ENCODE results near the gene SFXN4.
"Not testable (repeated sequence)": the region's sequence is repeated elsewhere in the genome, so short reads cannot be mapped to it uniquely, and the experiment has no call there.

The SFXN4 gene

DNA sequence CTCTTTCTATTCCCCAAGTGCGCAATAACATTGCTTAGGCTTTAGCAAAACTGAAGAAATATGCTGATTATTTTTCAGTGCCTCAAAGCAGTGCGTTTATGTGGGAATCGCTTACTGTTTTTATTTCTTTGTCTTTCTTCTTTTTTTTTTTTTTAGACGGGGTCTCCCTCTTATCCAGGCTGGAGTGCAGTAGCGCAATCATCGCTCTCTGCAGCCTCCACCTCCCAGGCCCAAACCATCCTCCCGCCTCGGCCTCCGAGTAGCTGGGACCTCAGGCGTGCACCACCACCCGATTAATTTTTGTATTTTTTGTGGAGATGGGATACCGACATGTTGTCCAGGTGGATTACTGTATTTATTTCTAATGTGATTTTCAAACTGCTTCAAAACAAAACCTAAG lies 60.4 kb downstream of the SFXN4 start:
- no peak for DNase-seq

DNA sequence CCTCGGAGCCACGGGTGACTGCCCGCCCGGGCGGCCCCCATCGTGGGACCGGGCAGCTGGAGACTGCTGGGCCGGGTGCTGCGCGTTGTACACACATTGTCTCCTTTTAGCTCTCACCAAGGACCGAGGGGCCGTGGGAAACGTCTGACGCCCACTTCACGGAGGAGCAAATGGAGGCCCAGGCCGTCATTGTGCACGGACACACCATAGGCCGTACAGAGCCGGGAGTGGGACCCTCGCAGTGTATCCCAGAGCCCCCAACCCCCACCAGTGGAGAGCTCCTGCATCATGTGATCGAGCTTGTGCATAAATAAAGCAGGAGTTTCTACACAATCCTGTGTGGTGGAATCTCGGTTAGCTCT lies 60.9 kb downstream of the SFXN4 start:
- DNase-seq = peak; percentile 56

DNA sequence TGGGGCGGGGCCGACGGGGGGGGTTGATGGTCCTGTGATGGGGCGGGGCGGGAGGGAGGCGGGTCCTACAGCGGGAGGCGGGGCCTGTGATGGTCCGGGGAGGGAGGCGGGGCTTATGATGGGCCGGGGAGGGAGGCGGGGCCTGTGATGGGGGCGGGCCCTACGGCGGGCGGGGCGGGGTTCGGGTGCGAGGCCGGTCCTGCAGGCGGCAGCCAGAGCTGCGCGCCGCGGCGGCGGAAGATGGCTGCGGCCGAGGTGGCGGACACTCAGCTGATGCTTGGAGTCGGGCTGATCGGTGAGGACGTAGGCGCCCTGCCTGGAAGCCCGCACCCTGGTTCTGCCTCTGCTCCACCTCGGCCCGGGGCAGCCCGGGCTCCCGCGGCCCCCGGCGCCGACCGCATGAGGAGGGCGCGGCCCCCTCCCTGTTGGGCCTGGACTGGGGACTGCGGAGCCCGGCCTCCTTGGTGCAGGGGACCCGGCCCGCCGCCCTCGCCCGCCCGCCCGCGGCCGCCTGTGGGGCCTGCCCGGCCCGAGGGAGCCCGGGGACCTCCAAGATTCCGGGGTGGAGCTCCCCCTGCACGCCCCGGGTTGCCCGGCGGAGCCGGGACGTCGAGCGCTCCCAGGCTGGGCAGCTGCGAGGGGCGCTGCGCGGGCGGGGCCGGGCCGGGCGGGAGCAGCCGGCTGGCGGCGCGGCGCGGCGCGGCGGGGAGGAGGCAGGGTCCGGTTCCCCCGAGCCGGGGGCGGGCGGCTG lies 61.4 kb downstream of the SFXN4 start, which contains the start of gene DENND10:
Gene DENND10 (plus strand): TSS at position 211 of the 751 bp plus-strand sequence. CDS start 30 bp downstream, at position 241.
- DNase-seq = peak; percentile 93

DNA sequence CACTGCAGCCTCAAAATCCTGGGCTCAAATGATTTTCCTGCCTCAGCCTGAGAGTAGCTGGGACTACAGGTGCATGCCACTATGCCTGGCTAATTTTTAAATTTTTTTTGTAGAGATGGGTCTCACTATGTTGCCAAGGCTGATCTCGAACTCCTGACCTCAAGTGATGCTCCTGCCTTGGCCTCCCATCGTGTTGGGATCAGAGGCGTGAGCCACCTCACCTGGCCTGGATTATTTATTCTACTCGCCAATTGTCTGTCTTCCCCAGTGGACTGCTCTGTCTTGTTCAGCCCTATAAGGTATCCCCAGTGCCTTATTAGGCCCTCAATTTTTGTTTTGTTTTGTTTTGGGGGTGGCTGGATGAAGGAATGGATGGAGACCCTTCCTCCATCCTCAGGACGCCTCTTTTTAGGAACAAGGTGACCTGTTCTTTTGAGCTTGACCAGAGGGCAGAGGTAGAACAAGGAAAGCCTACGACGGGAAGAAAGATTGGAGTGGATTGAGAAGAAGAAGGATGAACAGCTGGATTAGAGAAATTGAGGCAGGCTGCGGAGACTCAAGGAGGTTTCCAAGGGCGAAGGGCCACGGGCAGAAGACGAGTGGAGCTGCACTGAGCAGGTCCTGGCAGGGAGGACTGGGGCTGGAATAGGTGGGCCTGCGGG lies 62.1 kb downstream of the SFXN4 start:
- DNase-seq = no peak

DNA sequence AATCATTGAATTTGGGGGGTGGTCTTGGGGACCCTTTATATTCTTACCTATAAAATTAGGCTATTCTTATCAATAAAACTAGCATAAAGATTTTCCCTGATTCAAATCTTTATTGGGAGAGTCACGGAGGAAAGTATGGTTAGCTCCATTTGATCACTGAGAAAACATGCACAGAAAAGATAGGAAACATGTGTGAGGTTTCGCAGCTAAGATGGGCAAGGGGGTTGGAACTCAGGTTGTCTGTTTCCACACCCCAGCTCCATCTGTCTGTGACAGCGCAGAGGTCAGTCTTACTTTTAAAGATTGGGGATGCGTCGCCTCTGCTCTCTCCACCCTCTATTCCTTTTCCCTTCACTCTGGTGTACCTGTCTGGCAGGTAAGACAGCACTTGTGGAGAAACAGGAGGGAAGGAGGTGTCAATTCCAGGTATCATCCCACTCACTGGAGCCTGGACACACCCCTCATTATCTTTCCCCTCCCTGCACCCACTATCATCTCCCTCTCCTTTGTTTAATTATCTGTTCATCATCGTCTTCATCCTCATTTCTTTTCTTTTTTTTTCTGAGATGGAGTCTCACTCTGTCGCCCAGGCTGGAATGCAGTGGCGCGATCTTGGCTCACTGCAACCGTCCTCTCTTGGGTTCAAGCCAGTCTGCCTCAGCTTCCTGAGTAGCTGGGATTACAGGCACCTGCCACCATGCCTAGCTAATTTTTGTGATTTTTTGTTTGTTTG lies 64.0 kb downstream of the SFXN4 start:
- DNase-seq = no peak

DNA sequence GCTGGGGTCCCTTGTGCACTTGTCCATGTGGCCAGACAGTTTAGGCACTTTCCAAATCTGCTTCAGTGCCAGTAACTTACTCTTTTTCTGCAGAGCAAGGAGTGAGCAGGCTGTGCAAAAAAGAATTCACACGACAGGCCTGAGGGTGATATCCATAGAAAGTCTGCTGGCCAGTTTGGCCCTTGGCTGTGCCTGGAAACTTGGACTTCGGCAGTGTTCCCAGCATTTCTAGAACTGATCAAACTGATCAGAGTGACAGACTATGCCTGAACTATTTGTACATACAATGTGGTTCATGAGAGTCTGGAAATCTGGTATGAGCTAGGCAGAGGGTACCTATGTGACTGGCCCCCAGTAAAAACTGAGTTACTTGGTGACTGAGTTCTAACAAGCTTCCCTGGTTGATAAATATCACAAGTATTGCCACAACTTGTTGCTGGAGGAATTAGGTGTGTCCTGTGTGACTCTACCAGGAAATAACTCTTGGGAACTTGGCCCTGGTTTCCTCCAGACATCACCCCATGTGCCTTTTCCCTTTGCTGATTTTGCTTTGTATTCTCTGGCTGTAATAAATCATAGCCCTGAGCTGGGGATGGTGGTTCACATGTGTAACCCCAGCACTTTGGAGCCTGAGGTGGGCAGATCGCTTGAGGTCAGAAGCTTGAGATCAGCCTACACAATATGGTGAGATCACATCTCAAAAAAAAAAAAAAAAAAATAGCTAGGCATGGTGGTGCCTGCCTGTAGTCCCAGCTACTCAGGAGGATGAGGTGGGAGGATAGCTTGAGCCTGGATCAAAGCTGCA lies 64.9 kb downstream of the SFXN4 start:
- no peak for DNase-seq

DNA sequence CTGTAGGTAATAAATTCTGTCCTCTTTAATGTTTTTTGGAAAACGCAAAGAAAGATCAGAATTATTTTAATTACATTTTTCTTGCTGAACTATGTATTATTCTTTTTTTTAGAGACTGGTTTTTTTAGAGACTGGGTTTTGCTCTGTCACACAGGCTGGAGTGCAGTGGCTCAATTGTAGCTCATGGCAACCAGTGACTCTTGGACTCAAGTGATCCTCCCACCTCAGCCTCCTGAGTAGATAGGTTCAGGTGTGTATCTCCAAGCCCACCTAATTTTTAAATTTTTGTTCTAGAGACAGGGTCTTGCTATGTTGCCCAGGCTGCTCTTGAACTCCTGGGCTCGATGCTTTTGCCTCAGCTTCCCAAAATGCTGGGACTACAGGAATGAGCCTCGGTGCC lies 66.9 kb downstream of the SFXN4 start:
- DNase-seq = no peak

DNA sequence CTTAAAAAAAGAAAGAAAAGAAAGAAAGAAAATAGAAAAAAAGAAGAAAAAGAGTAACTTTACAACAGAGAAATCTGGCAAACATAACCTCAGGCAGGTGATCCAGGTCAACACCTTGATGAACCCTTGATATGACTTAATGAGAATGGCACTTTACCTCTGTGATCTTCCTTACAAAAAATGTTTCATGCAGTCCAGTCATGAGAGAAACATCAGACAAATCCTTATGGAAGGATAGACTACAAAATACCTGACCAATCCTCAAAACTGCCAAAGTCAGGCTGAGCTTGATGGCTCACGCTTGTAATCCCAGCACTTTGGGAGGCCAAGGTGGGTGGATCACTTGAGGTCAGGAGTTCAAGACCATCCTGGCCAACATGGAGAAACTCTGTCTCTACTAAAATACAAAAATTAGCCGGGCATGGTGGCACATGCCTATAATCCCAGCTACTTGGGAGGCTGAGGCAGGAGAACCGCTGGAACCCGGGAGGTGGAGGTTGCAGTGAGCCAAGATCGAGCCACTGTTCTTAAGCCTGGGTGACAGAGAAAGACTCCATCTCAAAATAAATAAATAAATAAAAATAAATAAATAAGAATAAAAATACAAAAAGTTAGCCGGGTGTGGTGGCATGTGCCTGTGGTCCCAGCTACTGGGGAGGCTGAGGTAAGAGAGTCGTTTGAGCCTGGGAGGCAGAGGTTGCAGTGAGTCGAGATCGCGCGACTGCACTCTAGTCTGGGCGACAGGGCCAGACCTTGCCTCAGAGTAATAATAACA lies 68.7 kb downstream of the SFXN4 start:
- DNase-seq = not testable (repeated sequence)

DNA sequence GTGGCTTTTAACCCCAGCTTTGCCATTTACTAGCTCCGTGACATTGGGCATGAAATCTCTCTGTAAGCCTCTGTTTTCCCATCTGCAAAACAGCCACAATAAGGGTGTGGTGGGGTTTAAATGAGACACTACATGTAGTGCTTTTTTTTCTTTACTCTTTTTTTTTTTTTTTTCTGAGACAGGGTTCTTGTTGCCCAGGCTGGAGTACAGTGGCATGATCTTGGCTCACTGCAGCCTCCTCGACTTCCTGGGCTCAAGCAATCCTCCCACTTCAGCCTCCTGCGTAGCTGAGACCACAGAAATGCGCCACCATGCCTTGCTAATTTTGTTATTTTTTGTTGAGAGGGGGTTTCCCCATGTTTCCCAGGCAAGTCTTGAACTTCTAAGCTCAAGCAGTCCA lies 69.9 kb downstream of the SFXN4 start:
- no peak for DNase-seq

DNA sequence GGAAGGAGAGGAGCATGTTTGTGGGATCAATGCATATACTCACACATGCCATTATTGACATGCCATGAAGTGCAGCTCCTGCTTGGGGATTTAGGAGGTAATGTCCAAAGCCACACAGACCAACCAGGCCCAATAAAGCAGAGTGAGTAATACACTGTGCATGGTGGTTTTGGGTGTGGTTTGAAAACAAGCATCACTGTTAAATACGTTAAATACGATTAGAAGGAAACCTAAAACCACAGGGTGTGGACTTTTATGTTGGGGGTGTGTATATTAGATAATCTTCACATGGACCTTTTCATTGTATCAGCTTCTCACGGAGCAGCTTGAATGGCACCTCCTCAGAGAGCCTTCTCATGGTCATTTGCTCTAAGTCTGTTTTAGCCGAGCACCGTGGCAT lies 74.5 kb downstream of the SFXN4 start:
- no peak for DNase-seq

All from right forelimb (tissue), 1 donor.